ENCODE measurements around the gene PDE9A. TPM values are rescaled to one million over a fixed set of nuclear protein-coding genes. Genes with fewer than 3 reads are reported as not detected.
A peak's percentile ranks its signal among the peaks of the same experiment; 100 is the strongest.

Gene PDE9A
- total RNA-seq, 4 donors from 2014 or later = 0.59 to 15.0 (median 6.9) TPM

DNA sequence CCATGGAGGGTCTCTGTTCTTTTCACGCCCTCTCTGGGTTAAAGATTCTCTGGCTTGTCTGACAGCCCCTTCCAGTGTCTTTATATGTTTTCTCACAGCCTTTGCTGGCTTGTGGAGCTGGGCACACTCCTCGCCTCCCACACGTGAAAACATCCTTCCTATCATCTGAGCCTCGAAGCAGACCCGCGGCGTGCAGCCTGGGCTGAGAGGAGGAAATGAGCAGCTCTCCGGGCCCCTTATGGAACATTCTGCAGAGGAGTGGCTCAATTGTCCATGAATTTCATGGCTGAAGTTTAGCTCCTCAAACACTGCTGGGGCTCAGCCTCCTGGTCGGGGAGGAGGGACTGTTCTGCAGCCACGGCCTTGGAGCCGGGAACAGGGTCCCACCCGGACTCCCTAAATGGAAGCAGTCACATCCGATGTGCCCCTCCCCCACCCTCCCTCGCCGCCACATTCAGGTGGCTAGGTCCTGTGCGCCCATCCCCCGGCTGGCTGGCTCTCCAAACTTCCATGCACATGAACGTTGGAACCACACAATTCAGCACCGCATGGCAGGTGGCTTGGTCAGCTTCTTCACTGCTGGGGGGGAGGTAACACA is 15.1 kb upstream of the PDE9A start:
- intact Hi-C loops (cut with DNase I; ENCODE audit: low total_unique reads) = no loop called here
- Histone ChIP-seq H3K4me3 (no peak overlapping the region), H3K27me3 (no peaks in the 10 kb centered on the region), H3K27ac (no peak overlapping the region), H3K36me3 (no peaks in the 10 kb centered on the region), H3K4me1 (peaks cover 4 to 7% of the 10 kb centered on the region in 2 donors), H3K9me3 (no peaks in the 10 kb centered on the region)
- no peak for TF ChIP-seq POLR2A (IDR thresholded peaks at IDR 0.05)
- TF ChIP-seq, protein P1, sequence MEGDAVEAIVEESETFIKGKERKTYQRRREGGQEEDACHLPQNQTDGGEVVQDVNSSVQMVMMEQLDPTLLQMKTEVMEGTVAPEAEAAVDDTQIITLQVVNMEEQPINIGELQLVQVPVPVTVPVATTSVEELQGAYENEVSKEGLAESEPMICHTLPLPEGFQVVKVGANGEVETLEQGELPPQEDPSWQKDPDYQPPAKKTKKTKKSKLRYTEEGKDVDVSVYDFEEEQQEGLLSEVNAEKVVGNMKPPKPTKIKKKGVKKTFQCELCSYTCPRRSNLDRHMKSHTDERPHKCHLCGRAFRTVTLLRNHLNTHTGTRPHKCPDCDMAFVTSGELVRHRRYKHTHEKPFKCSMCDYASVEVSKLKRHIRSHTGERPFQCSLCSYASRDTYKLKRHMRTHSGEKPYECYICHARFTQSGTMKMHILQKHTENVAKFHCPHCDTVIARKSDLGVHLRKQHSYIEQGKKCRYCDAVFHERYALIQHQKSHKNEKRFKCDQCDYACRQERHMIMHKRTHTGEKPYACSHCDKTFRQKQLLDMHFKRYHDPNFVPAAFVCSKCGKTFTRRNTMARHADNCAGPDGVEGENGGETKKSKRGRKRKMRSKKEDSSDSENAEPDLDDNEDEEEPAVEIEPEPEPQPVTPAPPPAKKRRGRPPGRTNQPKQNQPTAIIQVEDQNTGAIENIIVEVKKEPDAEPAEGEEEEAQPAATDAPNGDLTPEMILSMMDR (IDR thresholded peaks at IDR 0.05) = no peak
- DNase-seq = no peak

DNA sequence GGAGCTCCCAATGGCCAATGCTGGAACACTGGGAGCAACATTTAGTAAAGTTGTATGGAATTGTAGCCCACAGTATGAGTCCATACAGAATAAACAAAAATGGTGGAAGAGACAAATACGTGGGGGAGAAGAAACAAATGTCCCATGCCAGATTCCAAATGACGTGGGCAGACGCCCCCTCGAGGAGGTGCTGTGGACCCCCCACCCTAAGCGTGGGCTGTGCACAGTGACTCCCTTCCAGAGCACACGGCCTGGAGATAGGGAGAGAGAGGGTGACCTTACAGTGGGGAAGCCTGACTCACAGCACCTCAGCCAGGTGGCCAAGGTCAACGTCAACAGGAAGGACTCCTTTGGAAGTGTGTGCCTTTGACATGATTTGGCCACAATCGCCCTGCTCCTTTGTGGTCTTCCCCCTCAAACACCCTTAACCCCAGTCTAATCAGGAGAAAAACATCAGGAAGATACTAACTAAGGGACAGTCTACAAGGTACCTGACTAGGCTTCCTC is 13.7 kb upstream of the PDE9A start:
- intact Hi-C loops (cut with DNase I; ENCODE audit: low total_unique reads) = no loop called here
- DNase-seq = no peak
- peaks cover 4 to 7% of the 10 kb centered on the region in 2 donors for H3K4me1 ChIP-seq

DNA sequence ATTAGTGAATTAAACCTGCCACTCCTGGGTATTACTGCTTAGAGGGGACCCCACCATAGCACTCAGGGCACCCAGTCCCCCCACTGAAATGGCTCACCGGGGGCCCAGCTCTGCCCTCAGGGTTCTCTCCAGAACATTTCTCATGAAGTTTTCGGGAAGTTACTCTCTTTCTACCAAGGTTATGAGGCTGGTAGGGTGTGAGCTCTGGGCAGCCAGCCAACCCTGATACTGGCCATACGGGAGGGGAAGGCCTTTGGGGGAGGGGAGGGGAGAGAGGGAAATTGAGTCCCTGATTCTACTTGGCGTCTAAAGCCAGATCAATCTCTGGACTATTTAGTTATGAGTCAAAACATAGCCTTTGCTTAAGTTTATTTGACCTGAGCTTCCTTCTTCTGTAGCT is 12.9 kb upstream of the PDE9A start:
- no peaks in the 10 kb centered on the region for H3K9me3 ChIP-seq
- H3K27ac ChIP-seq = no peak overlapping the region
- intact Hi-C loops (cut with DNase I; ENCODE audit: low total_unique reads) = no loop called here
- no peak for DNase-seq
- TF ChIP-seq POLR2A (IDR thresholded peaks at IDR 0.05) = no peak
- TF ChIP-seq, protein P1 (IDR thresholded peaks at IDR 0.05) = no peak
- no peaks in the 10 kb centered on the region for H3K36me3 ChIP-seq
- no peak overlapping the region for H3K4me3 ChIP-seq
- H3K27me3 ChIP-seq = no peaks in the 10 kb centered on the region
- peaks cover 4 to 7% of the 10 kb centered on the region in 2 donors for H3K4me1 ChIP-seq

More for the DNA sequence above, 13.7 kb upstream of the PDE9A start:
- TF ChIP-seq POLR2A (IDR thresholded peaks at IDR 0.05) = no peak
- TF ChIP-seq, protein P1 (IDR thresholded peaks at IDR 0.05) = no peak
- no peaks in the 10 kb centered on the region for H3K36me3 ChIP-seq
- no peak overlapping the region for H3K27ac ChIP-seq
- no peak overlapping the region for H3K4me3 ChIP-seq
- H3K9me3 ChIP-seq = no peaks in the 10 kb centered on the region
- H3K27me3 ChIP-seq = no peaks in the 10 kb centered on the region

DNA sequence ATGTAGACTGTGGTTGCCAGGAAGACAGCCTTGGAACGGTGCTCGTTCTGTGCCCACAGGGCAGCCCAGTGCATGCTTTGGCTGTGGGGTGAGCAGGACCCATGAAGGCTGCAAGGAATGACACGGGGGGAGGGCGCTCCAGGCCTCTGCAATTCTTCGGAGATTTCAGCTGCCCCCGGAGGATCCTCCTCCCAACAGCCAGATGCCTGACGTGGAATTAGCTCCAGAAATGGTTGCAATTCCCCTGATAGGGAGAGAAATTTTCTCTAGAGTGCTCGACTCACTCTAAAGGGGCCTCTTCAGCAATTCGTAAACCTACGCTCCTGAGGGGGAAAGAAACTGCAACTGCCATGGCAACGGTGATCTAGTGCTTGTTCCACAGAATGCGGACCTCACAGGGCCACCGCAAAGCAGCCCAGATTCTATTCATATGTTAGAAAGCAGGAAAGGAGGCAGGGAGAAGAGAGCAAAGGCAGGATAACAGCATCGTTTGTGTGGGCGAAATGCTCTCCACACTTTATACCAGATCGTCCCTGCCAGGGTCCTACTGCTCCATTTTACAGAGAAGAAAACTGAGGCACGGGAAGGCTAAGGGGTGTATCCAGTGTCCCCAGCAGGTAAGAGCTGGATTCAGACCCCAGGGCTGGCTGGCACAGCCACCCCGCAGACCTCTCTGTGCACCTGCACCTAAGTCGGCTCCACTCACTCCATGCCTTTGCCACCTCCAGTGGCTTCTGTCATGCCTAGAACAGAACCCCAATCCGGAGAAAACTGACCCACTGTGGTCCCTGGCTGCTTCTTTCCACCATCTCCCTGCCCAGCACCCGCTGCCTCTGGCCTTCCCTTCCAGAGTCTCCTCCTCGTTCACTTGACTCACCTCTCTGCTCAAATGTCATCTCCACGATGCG is 11.9 kb upstream of the PDE9A start:
- H3K27ac ChIP-seq = no peak overlapping the region
- no peaks in the 10 kb centered on the region for H3K4me1 ChIP-seq
- no peaks in the 10 kb centered on the region for H3K36me3 ChIP-seq
- H3K4me3 ChIP-seq = no peak overlapping the region
- TF ChIP-seq, protein P1 (IDR thresholded peaks at IDR 0.05) = no peak
- TF ChIP-seq POLR2A (IDR thresholded peaks at IDR 0.05) = no peak
- intact Hi-C loops (cut with DNase I; ENCODE audit: low total_unique reads) = no loop called here
- H3K9me3 ChIP-seq = no peaks in the 10 kb centered on the region
- peak in 1 of 2 donors; percentile 35 for DNase-seq
- H3K27me3 ChIP-seq = no peaks in the 10 kb centered on the region

DNA sequence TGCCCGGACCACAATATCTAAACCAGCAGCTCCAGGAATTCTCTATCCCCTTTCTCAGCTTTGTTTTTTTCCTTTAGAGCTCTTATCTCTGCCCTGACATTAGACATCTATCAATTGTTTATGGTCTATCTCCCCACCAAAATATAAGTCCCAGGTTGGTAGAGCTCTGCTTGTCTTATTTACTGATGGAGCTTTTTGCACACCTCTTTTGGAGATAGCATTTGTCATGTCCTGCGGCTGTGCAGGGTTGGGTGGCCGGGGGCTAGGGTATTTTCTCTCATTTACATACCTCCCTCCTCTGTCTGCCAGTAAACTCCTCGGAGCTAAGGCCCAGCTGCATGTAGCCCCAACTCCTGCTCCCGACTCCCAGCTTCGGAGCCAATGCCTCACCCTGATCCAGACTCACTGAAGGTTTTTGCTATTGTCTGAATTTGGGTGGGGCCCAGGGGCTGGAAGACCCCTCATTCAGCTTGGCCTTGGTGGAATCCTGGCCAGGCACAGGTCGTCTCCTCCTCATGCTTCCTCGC is 11.1 kb upstream of the PDE9A start:
- no peaks in the 10 kb centered on the region for H3K36me3 ChIP-seq
- H3K9me3 ChIP-seq = no peaks in the 10 kb centered on the region
- intact Hi-C loops (cut with DNase I; ENCODE audit: low total_unique reads) = no loop called here
- TF ChIP-seq, protein P1 (IDR thresholded peaks at IDR 0.05) = no peak
- TF ChIP-seq POLR2A (IDR thresholded peaks at IDR 0.05) = no peak
- H3K4me1 ChIP-seq = no peaks in the 10 kb centered on the region
- no peak overlapping the region for H3K4me3 ChIP-seq
- no peaks in the 10 kb centered on the region for H3K27me3 ChIP-seq
- DNase-seq = no peak
- no peak overlapping the region for H3K27ac ChIP-seq
